ENCODE results near the gene CDKN3. TPM values are rescaled to one million over a fixed set of nuclear protein-coding genes. Genes with fewer than 3 reads are reported as not detected.

CDKN3 gene
- total RNA-seq, 4 donors from 2014 or later = 1.3 to 2.9 (median 2.1) TPM

DNA sequence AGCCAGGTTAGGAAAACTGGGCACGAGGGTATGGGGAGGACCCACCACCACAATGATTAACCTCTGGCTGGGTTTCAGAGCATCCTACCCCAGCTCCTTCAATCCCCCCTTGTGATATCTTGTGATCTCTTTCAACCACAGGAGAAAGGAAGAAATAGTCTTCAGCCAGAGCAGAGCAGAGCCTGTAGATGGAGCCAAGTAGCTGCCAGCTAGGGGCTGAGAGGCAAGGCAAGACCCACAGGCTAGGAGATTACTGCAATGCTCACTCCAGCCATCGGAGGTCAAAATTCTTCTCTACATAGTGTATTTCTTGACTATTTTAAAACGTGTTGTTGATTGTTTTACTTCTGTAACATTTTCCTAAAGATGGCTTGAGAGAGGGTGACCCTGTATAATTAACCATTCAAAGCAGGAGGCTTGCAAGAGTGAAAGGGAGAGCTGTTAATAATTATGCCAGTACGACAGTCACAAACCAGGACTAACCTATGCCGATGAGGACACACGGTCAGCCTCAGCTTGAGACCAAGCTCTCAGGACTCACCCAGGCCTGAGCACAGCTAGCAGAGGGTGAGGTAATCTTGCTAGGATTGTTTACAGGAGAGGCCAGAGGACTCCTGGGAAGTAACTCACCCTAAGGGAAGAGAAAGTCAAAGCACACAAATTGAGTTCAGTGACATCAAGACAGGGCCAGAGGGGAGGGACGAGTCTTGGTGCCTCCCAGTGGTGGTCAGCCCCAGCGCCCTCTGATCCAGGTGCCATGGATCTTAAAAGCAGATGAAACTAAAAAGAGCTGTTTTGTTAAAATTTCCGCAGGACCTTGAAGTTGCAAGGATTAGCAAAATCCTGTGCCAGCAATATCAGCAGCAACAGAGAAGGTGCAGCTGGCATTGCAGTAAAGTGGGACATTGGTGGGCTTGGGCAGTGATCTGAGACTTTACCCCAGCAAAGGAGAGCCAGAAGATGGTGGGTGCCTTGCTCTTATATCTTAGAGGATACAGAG lies 29.8 kb upstream of the CDKN3 start:
- H3K4me3 ChIP-seq (ENCODE audit: low read depth, poor library complexity, severe bottlenecking) = no peak overlapping the region
- 73 to 74% methylated on average over 9 of the region's 9 CpGs for WGBS, 2 donors
- intact Hi-C loops (cut with DNase I; ENCODE audit: low total_unique reads) = no loop called here
- no peak for TF ChIP-seq CTCF (IDR thresholded peaks at IDR 0.05)
- no peak for TF ChIP-seq POLR2A (IDR thresholded peaks at IDR 0.05)
- DNase-seq (ENCODE audit: low spot score in 2 of 2) = no peak

DNA sequence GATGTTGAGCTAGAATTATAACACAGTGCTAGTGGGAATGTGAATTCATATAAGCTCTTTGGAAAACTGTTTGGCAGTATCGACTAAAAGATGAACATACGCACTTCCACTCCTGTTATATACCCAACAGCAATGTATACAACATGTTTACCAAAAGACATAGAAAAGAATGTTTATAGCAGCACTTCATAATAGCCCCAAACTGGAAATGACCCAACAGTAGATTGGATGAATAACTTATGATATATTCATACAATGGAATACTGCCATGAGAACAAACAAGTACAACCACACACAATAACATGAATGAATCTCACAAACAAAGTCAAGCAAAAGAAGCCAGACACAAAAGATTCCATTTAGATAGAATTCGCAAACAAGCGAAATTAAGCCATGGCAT lies 28.5 kb upstream of the CDKN3 start:
- no peak overlapping the region for H3K4me3 ChIP-seq (ENCODE audit: low read depth, poor library complexity, severe bottlenecking)
- TF ChIP-seq POLR2A (IDR thresholded peaks at IDR 0.05) (no peak), CTCF (IDR thresholded peaks at IDR 0.05) (no peak)
- intact Hi-C loops (cut with DNase I; ENCODE audit: low total_unique reads) = no loop called here
- 72 to 90% methylated on average over 4 of the region's 4 CpGs for WGBS, 2 donors
- no peak for DNase-seq (ENCODE audit: low spot score in 2 of 2)

GRCh38 chr14:54369343-54369742 lies 27.5 kb upstream of the CDKN3 start:
- H3K4me3 ChIP-seq (ENCODE audit: low read depth, poor library complexity, severe bottlenecking) = no peak overlapping the region
- DNase-seq (ENCODE audit: low spot score in 2 of 2) = no peak
- intact Hi-C loops (cut with DNase I; ENCODE audit: low total_unique reads) = no loop called here
- 93 to 96% methylated on average over 2 of the region's 2 CpGs for WGBS, 2 donors
- TF ChIP-seq POLR2A (IDR thresholded peaks at IDR 0.05) (no peak), CTCF (IDR thresholded peaks at IDR 0.05) (no peak)

GRCh38 chr14:54370323-54371198 lies 26.2 kb upstream of the CDKN3 start:
- no peak overlapping the region for H3K4me3 ChIP-seq (ENCODE audit: low read depth, poor library complexity, severe bottlenecking)
- TF ChIP-seq CTCF (IDR thresholded peaks at IDR 0.05) = no peak
- WGBS, 2 donors = 62 to 66% methylated on average over 11 of the region's 11 CpGs
- intact Hi-C loops (cut with DNase I; ENCODE audit: low total_unique reads) = no loop called here
- no peak for DNase-seq (ENCODE audit: low spot score in 2 of 2)

GRCh38 chr14:54374117-54374884 lies 22.5 kb upstream of the CDKN3 start:
- intact Hi-C loops (cut with DNase I; ENCODE audit: low total_unique reads) = no loop called here
- TF ChIP-seq CTCF (IDR thresholded peaks at IDR 0.05) (no peak), POLR2A (IDR thresholded peaks at IDR 0.05) (no peak)
- 68 to 78% methylated on average over 7 of the region's 7 CpGs for WGBS, 2 donors
- no peak overlapping the region for H3K4me3 ChIP-seq (ENCODE audit: low read depth, poor library complexity, severe bottlenecking)
- no peak for DNase-seq (ENCODE audit: low spot score in 2 of 2)
